D721Med (cell line): ENCODE measurements around the gene DCDC2.
"Not testable (repeated sequence)": the region's sequence is repeated elsewhere in the genome, so short reads cannot be mapped to it uniquely, and the experiment has no call there.

Experiments
- DNase-seq: peaks from one replicate; pipeline ENCODE4 v3.0.0; 2011; ENCODE audit warnings: low spot score; ENCODE audit not compliant: insufficient read length
- FAIRE-seq: peaks from 2 replicates; lab custom pipeline; 2011; peaks lifted over from hg19 to GRCh38; lab: Jason Lieb, UNC
- CTCF ChIP-seq: IDR thresholded peaks from 2 replicates; pipeline ENCODE4 v1.5.1; 2012; ENCODE audit warnings: mild to moderate bottlenecking, control low read depth; ENCODE audit not compliant: insufficient read depth; ENCODE audit errors: missing control alignments

Gene DCDC2

GRCh38 chr6:24306936-24307335 is 50.9 kb downstream of the DCDC2 start:
- no peak for FAIRE-seq
- DNase-seq = no peak
- TF ChIP-seq CTCF = no peak

GRCh38 chr6:24306038-24306437 is 51.8 kb downstream of the DCDC2 start:
- no peak for TF ChIP-seq CTCF

GRCh38 chr6:24296944-24297343 is 60.9 kb downstream of the DCDC2 start:
- FAIRE-seq (no peak), DNase-seq (no peak)
- TF ChIP-seq CTCF = no peak

More at GRCh38 chr6:24306038-24306437, 51.8 kb downstream of the DCDC2 start:
- no peak for DNase-seq
- no peak for FAIRE-seq

- DNase-seq, FAIRE-seq: not testable (repeated sequence)
Observed at GRCh38 chr6:24293852-24294251, 64.0 kb downstream of the DCDC2 start.

- FAIRE-seq = no peak
- no peak for TF ChIP-seq CTCF
- DNase-seq = no peak
Observed at GRCh38 chr6:24287239-24287638, 70.6 kb downstream of the DCDC2 start.

- DNase-seq (no peak), FAIRE-seq (no peak)
- TF ChIP-seq CTCF = no peak
Observed at GRCh38 chr6:24284006-24284405, 73.9 kb downstream of the DCDC2 start.

GRCh38 chr6:24283043-24283985 is 74.5 kb downstream of the DCDC2 start:
- peak; percentile 51 for TF ChIP-seq CTCF
- FAIRE-seq (peak; percentile 85), DNase-seq (peak; percentile 61)
